Natural killer cell (primary cell): ENCODE data around the gene JPH3. TPM values are rescaled to one million over a fixed set of nuclear protein-coding genes. Genes with fewer than 3 reads are reported as not detected.

Source experiments
- ATAC-seq, 3 donors: fragments of 150-1000 bp in 2 of 3; fragments of 200-7000 bp in 1 of 3; cut with Tn5 transposase; 1 replicate in 1 of 3; 2 replicates in 2 of 3; pipeline ENCODE4 v1.10.0; 2021; ENCODE audit warnings: mild to moderate bottlenecking in 2 of 3, moderate library complexity in 2 of 3
- DNase-seq, 2 donors: peaks; one replicate each; pipeline versions ENCODE4 v3.0.0 to v3.0.0-alpha.2; 2013 to 2021; ENCODE audit warnings: mixed read lengths in 1 of 2
- H3K27ac ChIP-seq: one replicate; pipeline ENCODE4 v1.5.1; 2013; ENCODE audit warnings: mild to moderate bottlenecking, low read length
- H3K27me3 ChIP-seq: one replicate; pipeline ENCODE4 v1.6.1; 2013; ENCODE audit warnings: low read length; ENCODE audit not compliant: control insufficient read depth, insufficient read depth
- H3K36me3 ChIP-seq: one replicate; pipeline ENCODE4 v1.6.1; 2013; ENCODE audit warnings: low read length; ENCODE audit not compliant: control insufficient read depth, insufficient read depth
- H3K4me1 ChIP-seq: one replicate; pipeline ENCODE4 v1.6.1; 2013; ENCODE audit warnings: low read length; ENCODE audit not compliant: control insufficient read depth, insufficient read depth
- H3K4me3 ChIP-seq: one replicate; pipeline ENCODE4 v1.5.1; 2013; ENCODE audit warnings: low read length
- H3K9me3 ChIP-seq: one replicate; pipeline ENCODE4 v1.6.1; 2013; ENCODE audit warnings: low read length; ENCODE audit not compliant: control insufficient read depth, insufficient read depth
- H3K27ac Mint-ChIP-seq, 2 donors: one replicate each; pipeline ENCODE4 v1.8.0; 2022; ENCODE audit warnings: mild to moderate bottlenecking in 2 of 2, mixed read lengths in 2 of 2, moderate library complexity in 1 of 2
- H3K27me3 Mint-ChIP-seq, 2 donors: one replicate each; pipeline ENCODE4 v1.8.0; 2022; ENCODE audit warnings: low read depth in 2 of 2, mixed read lengths in 2 of 2
- H3K36me3 Mint-ChIP-seq: one replicate; pipeline ENCODE4 v1.8.0; 2022; ENCODE audit warnings: mixed read lengths
- H3K4me1 Mint-ChIP-seq, 2 donors: one replicate each; pipeline ENCODE4 v1.8.0; 2022; ENCODE audit warnings: mixed read lengths in 2 of 2
- H3K4me3 Mint-ChIP-seq: one replicate; pipeline ENCODE4 v1.8.0; 2022; ENCODE audit warnings: mild to moderate bottlenecking, moderate library complexity, mixed read lengths
- H3K9me3 Mint-ChIP-seq, 2 donors: one replicate each; pipeline ENCODE4 v1.8.0; 2022; ENCODE audit warnings: mixed read lengths in 2 of 2
- WGBS: methylation state at CpG from one replicate; pipeline ENCODE4 v1.1.7; 2013; ENCODE audit warnings: missing lambda C conversion rate; ENCODE audit not compliant: insufficient coverage; 5-methylcytosine and 5-hydroxymethylcytosine counted together
- intact Hi-C: fragments of 100-400 bp; cut with micrococcal nuclease; formaldehyde crosslinking; loops from one replicate; pipeline ENCODE4 v1.14.2; 2022
- total RNA-seq, 4 donors: library from RNA; stranded (reverse); fragments of 120-200 nt in 1 of 4; gene quantifications; one replicate each; pipeline versions ENCODE4 v1.2.3 to v1.2.4, GENCODE V29; 2013 to 2022
- TF ChIP-seq, protein P1 (sequence below): fragments of 200-600 bp; IDR thresholded peaks from one replicate; pipeline ENCODE4 v1.8.0; 2022; ENCODE audit warnings: antibody characterized with exemption

Gene JPH3
- not detected for total RNA-seq
- not detected for total RNA-seq (2013)

DNA sequence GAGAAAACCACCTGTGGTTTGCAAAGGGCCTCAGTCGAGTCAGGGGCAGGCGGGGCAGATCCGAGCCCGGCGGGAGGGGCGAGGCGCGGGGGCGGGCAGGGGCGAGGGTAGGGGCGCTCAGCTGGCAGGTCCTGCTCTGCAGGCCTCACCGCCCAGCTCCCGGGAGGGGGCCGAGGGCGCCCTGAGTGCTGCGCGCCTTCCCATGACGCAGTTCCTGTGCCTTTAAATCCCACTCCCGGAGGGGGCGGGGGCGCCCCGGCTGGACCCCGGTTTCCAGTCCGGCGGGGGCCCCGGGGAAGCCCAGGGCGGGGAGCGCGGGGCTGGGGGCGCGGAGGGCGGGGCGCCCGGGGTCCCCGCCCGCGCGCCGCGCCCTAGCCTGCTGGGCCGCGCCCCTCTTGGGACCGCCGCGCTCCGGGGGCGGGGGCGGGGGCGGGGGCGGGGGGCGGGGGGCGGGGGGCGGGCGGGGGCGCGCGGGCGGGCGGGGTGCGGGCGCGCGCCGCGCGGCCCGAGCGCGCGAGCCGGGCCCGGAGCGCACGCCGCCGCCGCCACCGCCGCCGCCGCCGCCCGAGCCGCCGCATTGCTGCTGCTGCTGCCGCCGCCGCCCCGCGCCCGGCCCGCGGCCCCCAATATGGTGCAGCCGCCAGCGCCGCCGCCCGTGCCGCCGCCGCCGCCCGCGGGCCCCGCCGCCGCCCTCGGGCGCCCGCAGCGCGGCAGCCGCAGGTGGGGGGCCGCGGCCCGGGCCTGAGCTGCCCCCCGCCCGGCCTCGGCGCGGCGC is at the start of gene JPH3:
Gene JPH3, plus strand, starts transcription at position 508 of the 775 bp plus-strand sequence. CDS start 639 bp downstream, outside the sequence.
- Mint-ChIP-seq H3K36me3 (no peaks in the 10 kb centered on the region), H3K9me3 (no peaks in the 10 kb centered on the region), H3K4me3 (peak within 1 kb of the TSS; percentile 73), H3K27ac (no peak within 1 kb of the TSS), H3K27me3 (peaks cover 32 to 56% of the 10 kb centered on the region in 2 donors), H3K4me1 (peaks cover 0 to 4% of the 10 kb centered on the region in 2 donors)
- Histone ChIP-seq H3K27me3 (peaks cover 34% of the 10 kb centered on the region), H3K27ac (no peak within 1 kb of the TSS), H3K9me3 (no peaks in the 10 kb centered on the region), H3K36me3 (no peaks in the 10 kb centered on the region), H3K4me1 (no peaks in the 10 kb centered on the region), H3K4me3 (no peak within 1 kb of the TSS)
- TF ChIP-seq, protein P1, sequence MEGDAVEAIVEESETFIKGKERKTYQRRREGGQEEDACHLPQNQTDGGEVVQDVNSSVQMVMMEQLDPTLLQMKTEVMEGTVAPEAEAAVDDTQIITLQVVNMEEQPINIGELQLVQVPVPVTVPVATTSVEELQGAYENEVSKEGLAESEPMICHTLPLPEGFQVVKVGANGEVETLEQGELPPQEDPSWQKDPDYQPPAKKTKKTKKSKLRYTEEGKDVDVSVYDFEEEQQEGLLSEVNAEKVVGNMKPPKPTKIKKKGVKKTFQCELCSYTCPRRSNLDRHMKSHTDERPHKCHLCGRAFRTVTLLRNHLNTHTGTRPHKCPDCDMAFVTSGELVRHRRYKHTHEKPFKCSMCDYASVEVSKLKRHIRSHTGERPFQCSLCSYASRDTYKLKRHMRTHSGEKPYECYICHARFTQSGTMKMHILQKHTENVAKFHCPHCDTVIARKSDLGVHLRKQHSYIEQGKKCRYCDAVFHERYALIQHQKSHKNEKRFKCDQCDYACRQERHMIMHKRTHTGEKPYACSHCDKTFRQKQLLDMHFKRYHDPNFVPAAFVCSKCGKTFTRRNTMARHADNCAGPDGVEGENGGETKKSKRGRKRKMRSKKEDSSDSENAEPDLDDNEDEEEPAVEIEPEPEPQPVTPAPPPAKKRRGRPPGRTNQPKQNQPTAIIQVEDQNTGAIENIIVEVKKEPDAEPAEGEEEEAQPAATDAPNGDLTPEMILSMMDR: no peak
- no peak for ATAC-seq
- no peak for DNase-seq
- WGBS: under 1% methylated on average over 111 of the region's 122 CpGs
- intact Hi-C loops: no loop called here

- H3K27me3 Mint-ChIP-seq: peaks cover 13 to 23% of the 10 kb centered on the region in 2 donors
- intact Hi-C loops: no loop called here
- TF ChIP-seq, protein P1: no peak
Observed at GRCh38 chr16:87552772-87553573, 49.3 kb upstream of the JPH3 start.

DNA sequence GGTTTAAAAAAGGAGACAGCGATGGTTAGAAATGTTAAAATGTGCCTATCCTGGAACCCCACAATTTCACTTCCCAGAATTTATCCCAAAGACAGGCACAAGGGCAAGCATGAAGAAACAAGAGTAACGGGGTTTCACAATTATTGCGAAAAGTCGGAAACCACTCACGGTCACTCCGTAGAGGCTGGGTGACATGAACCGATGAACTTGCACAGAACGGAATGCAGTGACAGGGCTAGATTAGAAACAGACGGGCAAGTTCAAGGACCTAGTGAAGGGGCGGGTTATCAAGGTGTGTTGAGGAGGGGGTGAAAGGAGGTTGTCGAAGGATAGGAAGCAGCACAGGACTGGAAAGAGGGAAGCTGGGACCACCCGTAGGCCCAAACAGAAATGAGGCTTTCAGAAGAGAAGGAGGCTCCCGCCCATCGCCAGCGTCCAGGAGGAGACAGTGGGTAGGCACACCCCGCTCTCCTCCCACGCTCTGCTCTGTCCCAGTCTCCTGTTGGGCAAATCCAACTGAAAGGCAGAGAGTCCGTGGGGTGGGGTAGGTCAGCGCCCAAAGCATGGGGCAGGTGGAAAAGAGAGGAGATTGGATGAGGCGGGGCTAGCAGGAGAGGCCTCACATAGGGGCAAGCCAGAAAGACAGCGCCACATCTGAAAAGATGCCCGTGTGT is 47.4 kb upstream of the JPH3 start:
- TF ChIP-seq, protein P1: no peak
- Histone ChIP-seq H3K4me3 (no peak overlapping the region), H3K27me3 (no peaks in the 10 kb centered on the region), H3K36me3 (no peaks in the 10 kb centered on the region), H3K27ac (no peak overlapping the region), H3K9me3 (no peaks in the 10 kb centered on the region), H3K4me1 (peaks cover 5% of the 10 kb centered on the region)
- DNase-seq: no peak
- ATAC-seq: no peak
- H3K27ac Mint-ChIP-seq: no peak overlapping the region
- WGBS: 85% methylated on average over 22 of the region's 22 CpGs
- peaks cover 15 to 17% of the 10 kb centered on the region in 2 donors for H3K27me3 Mint-ChIP-seq
- no peaks in the 10 kb centered on the region for H3K36me3 Mint-ChIP-seq
- no peak overlapping the region for H3K4me3 Mint-ChIP-seq
- intact Hi-C loops: no loop called here
- H3K4me1 Mint-ChIP-seq: peaks cover 0 to 6% of the 10 kb centered on the region in 2 donors
- H3K9me3 Mint-ChIP-seq: no peaks in the 10 kb centered on the region

More at GRCh38 chr16:87552772-87553573, 49.3 kb upstream of the JPH3 start:
- H3K27me3 ChIP-seq: no peaks in the 10 kb centered on the region
- 90% methylated on average over 18 of the region's 18 CpGs for WGBS
- H3K9me3 ChIP-seq: no peaks in the 10 kb centered on the region
- peaks cover 5% of the 10 kb centered on the region for H3K4me1 ChIP-seq
- DNase-seq (no peak), ATAC-seq (no peak)
- H3K4me3 Mint-ChIP-seq: no peak overlapping the region
- H3K9me3 Mint-ChIP-seq: no peaks in the 10 kb centered on the region
- no peaks in the 10 kb centered on the region for H3K36me3 ChIP-seq
- no peak overlapping the region for H3K4me3 ChIP-seq
- H3K36me3 Mint-ChIP-seq: no peaks in the 10 kb centered on the region
- H3K27ac ChIP-seq: no peak overlapping the region
- peaks cover 0 to 8% of the 10 kb centered on the region in 2 donors for H3K4me1 Mint-ChIP-seq
- H3K27ac Mint-ChIP-seq: no peak overlapping the region
